Measurements from ENCODE around the gene GNG5. TPM values are rescaled to one million over a fixed set of nuclear protein-coding genes. Genes with fewer than 3 reads are reported as not detected.
A peak's percentile ranks its signal among the peaks of the same experiment; 100 is the strongest.
"Not testable (repeated sequence)": the region's sequence is repeated elsewhere in the genome, so short reads cannot be mapped to it uniquely, and the experiment has no call there.

Gene GNG5
- total RNA-seq, 2 experiments from 2014 or later, result 103 to 114 TPM

DNA sequence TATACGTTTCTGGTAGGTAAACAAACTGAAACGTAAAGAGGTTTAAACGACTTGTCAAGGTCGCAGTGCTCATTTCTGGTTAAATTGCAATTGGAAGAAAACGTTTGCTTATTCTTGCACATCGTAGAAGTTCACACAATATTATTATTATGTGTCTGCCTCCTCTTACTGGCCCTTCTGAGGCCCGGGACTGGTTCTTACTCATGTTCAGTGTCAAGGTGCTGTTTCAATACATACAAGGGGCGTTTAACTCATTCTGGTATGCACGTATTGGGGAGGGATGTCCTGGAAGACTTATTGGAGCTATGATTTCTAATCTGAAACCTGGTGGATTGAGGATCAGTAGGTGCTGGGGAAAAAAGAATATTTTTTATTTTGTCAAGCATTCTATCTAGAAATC, 26.4 kb downstream of the GNG5 start:
- H3K9me3 Mint-ChIP-seq (ENCODE audit: low read depth), result peaks cover 7% of the 10 kb centered on the region
- H3K27ac Mint-ChIP-seq, result peak overlapping the region; percentile 94
- H3K27me3 Mint-ChIP-seq, result peaks cover 15% of the 10 kb centered on the region
- ATAC-seq (no peak), DNase-seq (no peak)
- peaks cover 30% of the 10 kb centered on the region for H3K4me1 Mint-ChIP-seq
- H3K4me3 Mint-ChIP-seq, result peak overlapping the region; percentile 92
- CTCF ChIA-PET, result interaction anchor here (0.6 to 2.8 kb wide), 9 partner anchors 9 to 465 kb away, joined by 3 to 13 read pairs (median 4); partner anchors contain the start of genes GNG5 and SPATA1
- H3K36me3 Mint-ChIP-seq, result peaks cover 39% of the 10 kb centered on the region

DNA sequence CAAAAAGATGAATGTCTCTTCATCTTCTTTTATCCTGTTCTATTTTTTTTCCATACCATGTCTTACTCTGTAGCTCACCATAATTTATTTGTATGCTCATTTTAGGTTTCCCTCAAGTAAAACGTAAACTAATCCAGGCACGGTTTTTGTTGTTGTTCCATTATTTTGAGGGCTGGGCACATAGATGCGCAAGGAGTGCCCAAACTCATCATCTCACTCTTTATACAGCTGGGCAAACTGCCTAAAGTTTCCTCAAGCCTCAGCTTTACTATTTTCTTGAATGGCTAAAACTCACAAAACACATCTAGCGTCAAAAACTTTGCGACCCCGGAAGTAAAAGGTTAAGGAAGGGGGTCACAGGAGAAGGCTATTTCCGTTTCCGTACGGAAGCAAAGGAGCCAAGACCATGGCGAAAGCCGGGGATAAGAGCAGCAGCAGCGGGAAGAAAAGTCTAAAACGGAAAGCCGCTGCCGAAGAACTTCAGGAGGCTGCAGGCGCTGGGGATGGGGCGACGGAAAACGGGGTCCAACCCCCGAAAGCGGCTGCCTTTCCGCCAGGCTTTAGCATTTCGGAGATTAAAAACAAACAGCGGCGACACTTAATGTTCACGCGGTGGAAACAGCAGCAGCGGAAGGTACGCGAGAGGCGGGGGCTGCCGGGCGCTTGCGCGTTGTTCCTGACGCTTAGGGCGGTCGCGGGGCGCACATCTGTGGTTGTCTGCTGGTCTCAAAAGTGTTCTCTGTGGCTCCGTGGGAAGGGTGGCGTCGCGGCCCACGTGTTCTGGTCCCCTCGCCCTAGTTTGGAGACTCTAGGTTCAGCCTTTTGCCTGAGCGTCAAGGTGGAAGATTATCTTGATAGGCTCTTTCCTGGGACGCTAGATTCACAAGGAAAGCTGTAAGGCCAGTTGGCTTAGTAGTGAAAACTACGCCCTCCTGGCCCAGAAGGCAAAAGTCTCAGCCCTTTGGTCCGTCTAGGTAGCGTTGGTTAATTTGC, 27.2 kb downstream of the GNG5 start, which contains the start of gene RPF1:
TSS of gene RPF1 (plus strand) at position 391 of the 993 bp plus-strand sequence. CDS start at position 407, 16 bp downstream.
- peaks cover 30% of the 10 kb centered on the region for H3K4me1 Mint-ChIP-seq
- peaks cover 21% of the 10 kb centered on the region for H3K27me3 Mint-ChIP-seq
- H3K9me3 Mint-ChIP-seq (ENCODE audit: low read depth), result peaks cover 7% of the 10 kb centered on the region
- peaks cover 32% of the 10 kb centered on the region for H3K36me3 Mint-ChIP-seq
- ATAC-seq (peak; percentile 96), DNase-seq (peak; percentile 85)
- H3K4me3 Mint-ChIP-seq, result peak within 1 kb of the TSS; percentile 92
- CTCF ChIA-PET, result interaction anchor here (0.9 to 2.8 kb wide), 9 partner anchors 8 to 466 kb away, joined by 3 to 13 read pairs (median 4); partner anchors contain the start of genes GNG5 and SPATA1
- peak within 1 kb of the TSS; percentile 94 for H3K27ac Mint-ChIP-seq

DNA sequence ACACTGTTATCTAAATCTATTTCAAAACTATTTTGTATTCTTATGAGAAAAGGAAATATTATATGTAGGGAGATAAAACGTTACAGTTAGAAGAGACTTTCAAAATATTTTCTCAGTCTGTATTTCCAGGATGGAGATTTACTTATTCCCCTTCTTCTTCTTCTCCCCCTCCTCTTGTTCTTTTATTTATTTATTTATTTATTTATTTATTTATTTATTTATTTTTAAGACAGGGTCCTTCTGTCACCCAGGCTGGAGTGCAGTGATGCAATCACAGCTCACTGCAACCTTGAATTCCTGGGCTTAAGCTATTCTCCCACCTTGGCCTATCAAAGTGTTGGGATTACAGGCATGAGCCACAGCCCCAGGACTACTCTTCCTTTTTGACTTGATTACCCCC, 30.2 kb downstream of the GNG5 start:
- ATAC-seq, result no peak
- no peak for DNase-seq
- H3K4me3 Mint-ChIP-seq, result no peak overlapping the region
- peaks cover 34% of the 10 kb centered on the region for H3K27me3 Mint-ChIP-seq
- peaks cover 10% of the 10 kb centered on the region for H3K36me3 Mint-ChIP-seq
- no peak overlapping the region for H3K27ac Mint-ChIP-seq
- CTCF ChIA-PET, result no interaction called here
- H3K4me1 Mint-ChIP-seq, result peaks cover 14% of the 10 kb centered on the region
- H3K9me3 Mint-ChIP-seq (ENCODE audit: low read depth), result peaks cover 7% of the 10 kb centered on the region

DNA sequence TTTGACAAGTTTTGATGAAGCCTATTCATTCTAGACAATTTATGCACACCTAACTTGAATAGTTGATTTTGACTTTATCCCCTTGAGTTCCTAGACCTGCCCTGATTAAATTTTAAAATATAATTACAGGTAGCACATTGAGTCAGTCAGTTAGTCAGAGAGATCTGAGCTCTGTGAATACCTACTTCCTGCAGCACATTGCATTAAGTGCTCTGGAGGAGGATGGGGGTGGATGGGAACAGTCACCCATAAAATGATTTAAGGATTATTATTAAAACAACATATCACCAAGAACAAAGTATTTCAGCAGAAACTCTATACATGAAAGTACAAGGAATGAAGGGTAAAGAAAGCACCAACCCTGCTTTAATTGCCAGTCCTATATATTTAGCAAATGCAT, 39.1 kb downstream of the GNG5 start:
- H3K4me3 Mint-ChIP-seq, result no peak overlapping the region
- no peaks in the 10 kb centered on the region for H3K36me3 Mint-ChIP-seq
- H3K4me1 Mint-ChIP-seq, result no peaks in the 10 kb centered on the region
- ATAC-seq (no peak), DNase-seq (no peak)
- CTCF ChIA-PET, result interaction anchor here (0.8 kb wide), 1 partner anchor 268 kb away, joined by 3 read pairs; no protein-coding TSS in a partner anchor
- no peak overlapping the region for H3K27ac Mint-ChIP-seq
- H3K9me3 Mint-ChIP-seq (ENCODE audit: low read depth), result no peaks in the 10 kb centered on the region
- peaks cover 32% of the 10 kb centered on the region for H3K27me3 Mint-ChIP-seq

DNA sequence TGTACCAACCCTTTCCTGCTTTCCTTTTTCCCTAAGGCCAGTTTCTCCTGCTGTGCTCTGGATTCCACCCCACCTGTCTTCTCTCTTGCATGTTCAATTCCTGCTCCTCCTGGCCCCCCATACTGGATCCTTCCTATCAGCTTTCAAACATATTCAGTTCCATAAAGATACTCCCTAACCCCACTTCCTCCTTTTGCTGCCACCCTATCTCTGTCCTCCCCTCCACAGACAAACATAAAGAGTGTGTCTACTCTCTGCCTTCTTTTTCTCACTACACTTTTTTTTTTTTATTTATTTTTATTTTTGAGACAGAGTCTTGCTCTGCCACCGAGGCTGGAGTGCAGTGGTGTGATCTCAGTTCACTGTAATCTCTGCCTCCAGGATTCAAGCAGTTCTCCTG, 44.3 kb downstream of the GNG5 start:
- Mint-ChIP-seq H3K4me3 (no peak overlapping the region), H3K4me1 (no peaks in the 10 kb centered on the region), H3K36me3 (no peaks in the 10 kb centered on the region), H3K27ac (no peak overlapping the region), H3K9me3 (ENCODE audit: low read depth) (no peaks in the 10 kb centered on the region), H3K27me3 (peaks cover 18% of the 10 kb centered on the region)
- CTCF ChIA-PET, result no interaction called here
- ATAC-seq (no peak), DNase-seq (no peak)

DNA sequence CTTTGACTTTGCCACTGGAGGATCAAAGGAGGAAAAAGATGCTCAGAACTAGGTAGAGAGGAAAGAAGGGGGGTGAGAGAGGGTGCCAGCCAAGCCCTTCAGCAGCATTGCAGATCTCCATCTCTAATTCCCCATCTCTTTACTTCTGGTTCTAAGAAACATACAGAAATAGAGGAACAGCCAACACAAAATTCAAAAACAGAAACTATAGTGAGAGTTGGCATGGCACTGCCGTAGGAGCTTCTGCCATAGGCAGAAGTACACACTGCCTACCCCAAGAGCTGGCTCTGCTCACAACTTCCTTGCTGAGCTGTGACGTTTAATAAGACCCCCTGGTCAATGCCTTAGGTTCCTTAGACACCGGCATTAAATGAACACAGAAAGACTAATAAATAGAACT, 53.9 kb downstream of the GNG5 start:
- Mint-ChIP-seq H3K9me3 (ENCODE audit: low read depth) (no peaks in the 10 kb centered on the region), H3K27ac (no peak overlapping the region), H3K4me1 (peaks cover 2% of the 10 kb centered on the region), H3K36me3 (no peaks in the 10 kb centered on the region), H3K27me3 (peaks cover 20% of the 10 kb centered on the region), H3K4me3 (no peak overlapping the region)
- ATAC-seq, result no peak
- DNase-seq, result no peak
- CTCF ChIA-PET, result interaction anchor here (0.9 kb wide), 1 partner anchor 12 kb away, joined by 3 read pairs; no protein-coding TSS in a partner anchor

DNA sequence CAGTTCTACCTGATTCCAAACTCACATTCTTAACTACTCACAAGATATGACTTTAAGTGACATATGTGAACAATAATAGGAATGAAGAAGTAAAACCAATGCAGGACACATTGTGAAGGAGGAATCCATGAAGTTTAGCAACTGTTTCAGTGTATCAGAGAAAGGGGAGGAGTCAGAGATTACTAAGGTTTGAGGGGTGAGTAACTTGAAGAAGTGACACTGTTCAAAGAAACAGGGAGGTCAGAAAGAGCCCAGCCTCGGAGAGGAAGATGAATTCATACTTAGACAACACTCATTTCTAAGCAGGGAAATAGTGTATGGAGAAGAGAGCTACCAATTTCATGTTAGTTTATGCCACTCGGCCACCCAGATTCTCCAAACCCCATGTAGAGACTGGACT, 55.5 kb downstream of the GNG5 start:
- H3K27me3 Mint-ChIP-seq, result peaks cover 16% of the 10 kb centered on the region
- H3K9me3 Mint-ChIP-seq (ENCODE audit: low read depth), result no peaks in the 10 kb centered on the region
- peaks cover 2% of the 10 kb centered on the region for H3K4me1 Mint-ChIP-seq
- H3K4me3 Mint-ChIP-seq, result no peak overlapping the region
- CTCF ChIA-PET, result no interaction called here
- H3K36me3 Mint-ChIP-seq, result peaks cover 5% of the 10 kb centered on the region
- no peak overlapping the region for H3K27ac Mint-ChIP-seq
- DNase-seq (no peak), ATAC-seq (no peak)

DNA sequence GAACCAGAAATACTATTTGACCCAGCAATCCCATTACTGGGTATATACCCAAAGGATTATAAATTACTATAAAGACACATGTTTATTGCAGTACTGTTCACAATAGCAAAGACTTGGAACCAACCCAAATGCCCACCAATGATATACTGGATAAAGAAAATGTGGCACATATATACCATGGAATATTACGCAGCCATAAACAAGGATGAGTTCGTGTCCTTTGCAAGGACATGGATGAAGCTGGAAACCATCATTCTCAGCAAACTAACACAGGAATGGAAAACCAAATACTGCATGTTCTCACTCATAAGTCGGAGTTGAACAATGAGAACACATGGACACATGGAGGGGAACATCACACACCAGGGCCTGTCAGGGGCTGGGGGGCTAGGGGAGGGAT, 57.7 kb downstream of the GNG5 start:
- H3K4me1 Mint-ChIP-seq; DNase-seq; H3K27me3 Mint-ChIP-seq; H3K9me3 Mint-ChIP-seq (ENCODE audit: low read depth); ATAC-seq; CTCF ChIA-PET; H3K4me3 Mint-ChIP-seq; H3K27ac Mint-ChIP-seq; H3K36me3 Mint-ChIP-seq: not testable (repeated sequence)

Other genes starting within 250 kb of the GNG5 start
- under 1 TPM; 0.73 to 0.82 TPM for gene SAMD13, start 204.9 kb downstream of the GNG5 start, total RNA-seq
- gene DNASE2B, start 108.1 kb downstream of the GNG5 start, total RNA-seq, result not detected
- 10 to 100 TPM; 29.7 to 43.2 TPM for gene RPF1, start 27.3 kb downstream of the GNG5 start, total RNA-seq
- 1 to 10 TPM; 2.1 to 6.1 TPM for gene SPATA1, start 195 bp downstream of the GNG5 start, total RNA-seq
- gene CTBS, start 67.9 kb upstream of the GNG5 start, total RNA-seq, result 10 to 100 TPM; 13.6 to 18.7 TPM
- gene SSX2IP, start 183.9 kb upstream of the GNG5 start, total RNA-seq, result 10 to 100 TPM; 14.1 to 14.5 TPM